Adrenal gland (tissue), 5 donors: ENCODE data around the gene CWC22.

Source experiments
- CTCF ChIP-seq, 6 experiments: fragments of 450-650 bp in 4 of 6; fragments of 200-600 bp in 2 of 6; sonication (generic) in 1 of 6; IDR thresholded peaks; 1 replicate in 5 of 6; 2 replicates in 1 of 6; pipeline versions ENCODE4 v1.5.1 to v1.8.0; 2016 to 2021; ENCODE audit warnings: antibody characterized with exemption in 6 of 6, mild to moderate bottlenecking in 2 of 6, moderate library complexity in 1 of 6
- POLR2A ChIP-seq, 2 donors: fragments of 450-650 bp; IDR thresholded peaks; one replicate each; pipeline ENCODE4 v1.6.1; 2017; ENCODE audit warnings: antibody characterized with exemption in 2 of 2, mild to moderate bottlenecking in 2 of 2, moderate library complexity in 1 of 2
- donor health status: DM: no; HTN: no; CAD: no.

GRCh38 chr2:179985163-179985820, 21.8 kb downstream of the CWC22 start:
- TF ChIP-seq CTCF (IDR thresholded peaks at IDR 0.05) = no peak
- TF ChIP-seq POLR2A (IDR thresholded peaks at IDR 0.05) = no peak
